ENCODE measurements around the gene MELK.

Gene MELK

DNA sequence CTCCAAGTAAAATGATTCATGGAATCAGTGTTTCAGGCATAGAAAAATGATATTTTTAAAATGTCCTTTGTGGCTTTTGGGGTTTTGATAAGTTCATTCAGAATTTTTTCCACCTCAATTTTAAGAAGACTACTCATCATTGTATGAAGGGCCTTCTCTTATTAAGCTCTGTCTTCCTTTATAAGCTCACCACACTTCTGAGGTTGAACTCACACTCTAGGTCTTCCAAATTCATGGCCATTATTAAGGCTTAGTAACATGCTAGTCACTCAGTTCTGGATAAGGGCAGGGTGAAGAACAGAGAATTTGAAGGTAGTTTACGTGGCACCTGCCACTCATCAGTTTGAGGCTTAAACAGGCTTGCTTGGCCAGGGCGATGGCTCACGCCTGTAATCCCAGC is 4.2 kb downstream of the MELK start:
- no peak for DNase-seq (ENCODE audit: low spot score)

DNA sequence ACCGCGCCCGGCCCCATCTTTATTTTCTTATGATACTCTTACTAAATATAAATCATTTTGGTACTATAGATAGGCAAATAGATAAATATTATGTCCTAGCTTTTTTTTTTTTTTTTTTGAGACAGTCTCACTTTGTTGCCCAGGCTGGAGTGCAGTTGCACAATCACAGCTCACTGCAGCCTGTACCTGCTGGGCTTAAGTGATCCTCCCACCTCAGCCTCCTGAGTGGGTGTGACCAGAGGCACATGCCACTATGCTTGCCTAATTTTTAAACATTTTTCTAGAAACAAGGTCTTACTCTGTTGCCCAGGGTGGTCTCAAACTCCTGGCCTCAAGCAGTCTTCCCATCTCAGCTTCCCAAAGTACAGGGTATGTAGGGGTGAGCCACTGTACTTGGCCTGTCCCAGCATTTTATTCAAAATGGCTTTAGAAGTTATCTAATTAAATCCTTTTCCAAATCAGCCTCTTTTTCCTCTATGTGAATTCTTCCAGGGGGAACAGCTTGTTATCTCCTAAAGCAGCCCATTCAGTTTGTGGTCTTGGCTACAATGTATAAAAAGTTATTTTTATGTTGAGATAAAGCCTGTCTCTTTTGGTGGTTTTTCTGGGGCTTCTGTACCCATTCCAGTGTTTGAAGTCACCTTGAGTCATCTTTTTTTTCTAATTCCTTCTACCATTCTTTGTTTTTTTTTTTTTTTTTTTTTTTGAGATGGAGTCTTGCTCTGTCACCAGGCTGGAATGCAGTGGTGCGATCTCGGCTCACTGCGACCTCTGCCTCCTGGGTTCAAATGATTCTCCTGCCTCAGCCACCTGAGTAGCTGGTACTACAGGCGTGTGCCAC is 12.1 kb downstream of the MELK start:
- no peak for DNase-seq (ENCODE audit: low spot score)

DNA sequence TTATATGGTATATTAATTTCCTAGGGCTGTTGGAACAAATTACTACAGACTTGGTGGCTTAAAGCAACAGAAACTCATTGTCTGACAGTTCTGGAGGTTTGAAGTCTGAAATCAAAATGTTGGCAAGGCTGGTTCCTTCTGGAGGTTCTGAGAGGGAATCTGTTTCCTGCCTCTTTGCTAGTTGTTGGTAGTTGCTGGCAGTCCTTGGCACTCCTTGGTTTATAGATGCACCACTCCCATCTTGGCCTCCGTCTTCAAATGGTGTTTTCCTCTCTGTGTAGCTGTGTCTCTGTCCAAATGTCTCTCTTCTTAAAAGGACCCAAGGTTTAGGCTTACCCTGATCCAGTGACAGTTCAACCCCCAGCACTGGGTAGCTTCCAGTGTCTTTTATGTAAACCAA is 17.5 kb downstream of the MELK start:
- DNase-seq (ENCODE audit: low spot score): no peak

DNA sequence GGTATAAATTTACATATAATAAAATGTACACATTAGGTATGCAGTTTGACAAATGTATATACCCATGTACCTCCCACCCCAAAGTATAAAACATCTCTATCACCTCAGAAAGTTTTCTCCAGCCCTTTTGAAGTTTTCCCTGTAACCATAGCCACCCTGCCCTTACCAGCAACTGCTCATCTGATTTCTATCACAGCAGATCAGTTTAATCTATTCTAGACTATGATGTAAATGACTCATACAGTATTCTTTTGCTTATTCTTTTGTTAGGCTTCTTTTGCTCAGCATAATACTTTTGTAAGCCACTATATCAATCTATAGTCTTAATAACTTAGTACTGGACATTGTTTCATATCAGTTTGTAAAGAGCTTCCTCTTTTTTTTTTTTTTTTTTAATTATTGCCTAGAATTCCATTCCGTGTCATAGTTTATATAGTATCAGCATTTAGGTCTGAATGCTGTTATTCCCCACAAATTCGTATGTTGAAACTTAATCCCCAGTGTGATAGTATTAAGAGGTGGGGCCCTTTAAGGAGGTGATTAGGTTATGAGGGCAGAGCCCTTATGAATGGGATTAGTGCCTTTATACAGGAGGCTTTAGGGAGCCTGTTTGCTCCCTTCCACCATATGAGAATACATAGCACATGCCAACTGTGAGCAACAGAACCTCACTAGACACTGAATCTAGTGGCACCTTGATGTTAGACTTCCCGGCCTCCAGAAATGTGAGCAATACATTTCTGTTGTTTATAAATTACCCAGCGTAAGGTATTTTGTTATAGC is 20.3 kb downstream of the MELK start:
- no peak for DNase-seq (ENCODE audit: low spot score)

DNA sequence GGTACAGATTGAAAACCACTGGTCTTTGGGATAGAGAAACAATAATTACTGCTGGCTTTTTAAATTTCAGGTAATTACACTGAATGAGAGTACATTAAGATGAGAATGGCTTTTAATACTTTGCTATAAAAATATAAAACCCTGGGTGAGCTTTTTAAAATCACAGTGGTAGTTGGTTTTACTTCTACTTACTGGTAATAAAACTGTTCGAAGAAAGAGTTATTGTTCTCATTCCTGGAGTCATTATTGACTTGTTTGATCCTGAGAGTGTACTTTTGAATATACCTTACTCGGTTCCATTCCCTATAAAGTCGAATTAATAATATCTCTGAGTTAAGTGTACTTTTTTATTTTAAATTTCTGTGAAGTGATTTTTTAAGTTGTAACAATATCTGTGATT is 21.5 kb downstream of the MELK start:
- no peak for DNase-seq (ENCODE audit: low spot score)

DNA sequence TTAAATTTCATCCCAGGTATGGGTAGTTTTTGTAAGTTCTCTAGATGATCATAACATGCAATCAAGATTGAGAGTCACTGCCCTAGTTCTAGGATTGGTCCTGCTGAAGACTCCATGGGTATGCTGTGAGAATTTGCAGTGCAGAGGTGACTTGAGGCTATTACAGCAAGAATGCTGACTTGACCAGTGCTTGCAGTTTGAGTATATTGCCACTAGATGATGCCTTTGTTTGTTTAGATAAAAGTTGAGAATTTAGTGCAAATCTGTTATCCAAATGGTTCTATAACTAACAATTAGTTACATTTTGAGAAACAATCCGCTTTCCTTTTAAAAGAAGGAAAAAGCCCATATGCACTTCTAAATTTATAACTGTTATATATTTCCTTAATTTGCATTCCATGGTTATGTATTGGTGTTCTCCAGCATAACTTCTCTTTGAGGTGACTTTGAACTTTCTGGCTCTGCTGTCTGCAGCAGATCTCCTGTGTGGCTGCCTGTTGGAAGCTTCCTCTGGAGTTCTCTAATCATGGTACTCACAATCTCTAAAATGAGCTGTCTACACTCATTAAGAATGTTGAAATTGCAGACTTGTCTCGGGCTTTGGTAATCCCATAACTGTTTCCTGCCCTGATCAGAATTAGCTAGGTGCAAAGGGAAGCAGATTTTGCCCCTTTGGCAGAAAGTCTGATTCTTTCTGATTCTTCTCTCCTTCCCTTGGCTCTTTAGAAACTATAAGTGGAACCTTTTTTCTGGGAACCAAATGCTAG is 24.9 kb downstream of the MELK start:
- DNase-seq (ENCODE audit: low spot score): no peak

DNA sequence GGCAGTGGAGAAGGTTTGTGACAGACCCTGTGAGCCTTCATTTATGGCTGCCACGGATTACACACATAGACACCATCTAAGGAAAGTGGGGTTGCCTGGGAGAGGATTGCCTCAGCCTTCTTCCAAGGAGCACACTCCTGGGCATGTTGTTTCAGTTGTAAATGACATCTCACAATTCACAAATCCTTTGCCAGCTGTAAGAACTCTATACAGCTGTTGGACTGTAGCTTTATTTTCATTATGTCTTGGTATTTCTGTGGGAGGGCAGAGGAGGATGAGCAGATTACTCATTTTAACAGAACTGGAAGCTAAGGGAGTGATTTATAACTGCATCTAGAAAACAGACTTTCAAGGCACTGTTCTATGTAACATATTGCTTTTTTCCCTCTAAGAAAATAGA is 25.6 kb downstream of the MELK start:
- no peak for DNase-seq (ENCODE audit: low spot score)

DNA sequence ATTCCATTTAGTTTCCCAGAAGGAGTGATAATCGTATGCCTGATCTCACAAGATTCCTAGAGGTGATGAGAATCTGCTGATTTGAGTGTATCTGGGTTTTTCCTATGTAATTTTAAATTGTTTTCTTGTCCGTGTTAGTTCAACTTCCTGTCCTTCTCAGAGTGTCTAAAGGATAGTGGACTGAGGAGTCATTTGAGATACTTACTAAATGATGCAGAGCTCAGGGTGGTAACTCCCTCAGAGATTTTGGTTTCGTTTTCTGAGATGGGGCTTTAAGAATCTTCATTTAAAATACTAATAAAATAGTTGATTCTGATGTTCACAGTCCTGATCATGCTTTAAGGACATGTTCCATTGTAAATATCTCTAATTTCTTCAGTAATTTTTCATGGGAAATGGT is 30.3 kb downstream of the MELK start:
- DNase-seq (ENCODE audit: low spot score): no peak

DNA sequence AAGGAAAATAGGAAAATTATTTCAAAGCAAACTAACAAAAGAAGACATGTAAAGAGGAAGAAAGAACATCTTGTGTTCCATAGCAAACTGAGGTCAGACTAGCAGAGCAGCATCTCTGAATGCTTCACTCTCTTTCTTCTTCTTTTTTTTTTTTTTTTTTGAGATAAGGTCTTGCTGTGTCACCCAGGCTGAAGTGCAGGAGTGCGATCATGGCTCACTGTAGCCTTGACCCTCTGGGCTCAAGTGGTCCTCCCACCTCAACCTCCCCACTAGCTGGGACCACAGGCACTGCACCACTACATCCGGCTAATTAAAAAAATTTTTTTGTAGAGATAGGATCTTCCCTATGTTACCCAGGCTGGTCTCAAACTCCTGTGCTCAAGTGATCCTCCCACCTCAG is 36.6 kb downstream of the MELK start:
- DNase-seq (ENCODE audit: low spot score): no peak

DNA sequence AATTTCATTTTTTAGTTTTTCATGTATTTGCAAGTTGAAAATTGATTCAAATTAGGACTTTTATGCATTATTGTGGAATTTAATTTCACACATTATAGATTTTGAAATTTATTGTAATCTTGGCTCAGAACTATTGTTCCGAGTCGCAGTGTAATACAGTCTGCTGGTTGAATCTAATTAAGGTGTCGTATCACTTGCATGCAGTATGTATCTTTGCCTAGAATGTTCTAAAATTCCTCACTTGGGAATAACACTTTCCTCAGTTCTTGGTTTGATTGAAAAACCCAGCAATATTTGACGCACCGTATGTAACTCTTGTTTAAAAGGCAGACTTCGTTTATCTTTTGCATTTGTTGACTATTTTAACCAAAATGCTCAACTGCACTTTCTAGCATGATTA is 49.4 kb downstream of the MELK start:
- no peak for DNase-seq (ENCODE audit: low spot score)

DNA sequence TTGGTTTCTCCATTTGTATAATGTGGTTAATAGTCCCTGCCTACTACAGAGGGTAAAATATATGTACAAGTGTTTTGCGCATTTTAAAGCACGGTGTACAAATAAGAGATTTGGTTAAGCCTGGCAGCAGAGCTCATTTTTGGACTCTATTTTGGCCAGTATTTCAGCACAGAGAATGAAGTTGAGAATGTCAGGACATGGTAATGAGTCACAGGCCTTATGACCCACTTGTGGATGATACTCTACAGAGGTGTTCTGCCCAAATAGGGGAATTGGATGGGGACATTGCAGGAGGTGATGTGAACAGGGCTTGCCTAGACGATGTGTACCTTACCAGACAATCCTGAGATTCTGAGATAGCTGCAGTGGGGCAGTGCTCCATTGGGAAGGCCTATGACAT is 50.6 kb downstream of the MELK start:
- DNase-seq (ENCODE audit: low spot score): no peak

DNA sequence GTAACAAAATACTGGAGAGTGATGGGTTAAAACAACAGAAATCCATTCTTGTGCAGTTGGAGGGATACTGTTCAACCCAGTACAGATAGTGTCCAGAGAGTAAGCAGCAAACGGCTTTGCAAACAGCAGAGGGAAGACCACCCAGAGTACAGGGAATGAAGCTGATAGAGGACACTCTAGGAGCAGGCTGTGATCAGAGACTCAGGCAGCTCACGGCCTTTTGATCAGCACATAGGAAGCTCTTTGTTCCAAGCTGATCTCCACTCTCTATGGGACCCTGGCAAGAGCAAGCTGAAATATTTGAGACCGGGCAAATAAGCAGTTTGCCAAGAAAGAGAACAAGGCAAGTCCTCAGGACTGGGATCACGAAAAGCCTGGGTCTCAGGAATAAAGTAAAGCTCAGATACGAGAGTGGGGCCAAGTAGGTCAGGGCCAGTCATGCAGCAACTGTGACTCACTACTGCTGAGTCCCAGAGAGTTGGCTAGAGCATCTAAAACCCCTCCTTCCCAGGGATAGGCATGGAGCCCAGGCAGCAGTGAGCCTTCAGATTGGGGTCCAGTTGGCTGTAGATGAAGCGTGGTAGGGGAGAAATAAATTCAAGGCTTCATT is 52.4 kb downstream of the MELK start:
- DNase-seq (ENCODE audit: low spot score): no peak

DNA sequence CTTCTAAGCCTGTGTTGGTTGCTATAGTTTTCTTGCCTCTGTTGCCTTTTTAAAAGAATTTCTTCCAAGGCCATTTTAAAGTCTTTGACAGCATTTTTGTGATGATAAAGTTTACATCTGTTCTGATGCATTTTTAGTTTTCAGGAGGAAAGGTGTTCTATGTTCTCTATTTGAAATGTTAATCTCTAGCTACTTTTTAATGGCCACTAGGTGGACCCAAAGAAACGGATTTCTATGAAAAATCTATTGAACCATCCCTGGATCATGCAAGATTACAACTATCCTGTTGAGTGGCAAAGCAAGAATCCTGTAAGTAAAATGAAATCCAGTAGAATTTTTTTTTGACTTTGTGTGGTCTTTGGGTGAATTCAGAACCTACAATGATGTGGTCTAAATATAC is 60.2 kb downstream of the MELK start:
- peak; percentile 22 for DNase-seq (ENCODE audit: low spot score)

DNA sequence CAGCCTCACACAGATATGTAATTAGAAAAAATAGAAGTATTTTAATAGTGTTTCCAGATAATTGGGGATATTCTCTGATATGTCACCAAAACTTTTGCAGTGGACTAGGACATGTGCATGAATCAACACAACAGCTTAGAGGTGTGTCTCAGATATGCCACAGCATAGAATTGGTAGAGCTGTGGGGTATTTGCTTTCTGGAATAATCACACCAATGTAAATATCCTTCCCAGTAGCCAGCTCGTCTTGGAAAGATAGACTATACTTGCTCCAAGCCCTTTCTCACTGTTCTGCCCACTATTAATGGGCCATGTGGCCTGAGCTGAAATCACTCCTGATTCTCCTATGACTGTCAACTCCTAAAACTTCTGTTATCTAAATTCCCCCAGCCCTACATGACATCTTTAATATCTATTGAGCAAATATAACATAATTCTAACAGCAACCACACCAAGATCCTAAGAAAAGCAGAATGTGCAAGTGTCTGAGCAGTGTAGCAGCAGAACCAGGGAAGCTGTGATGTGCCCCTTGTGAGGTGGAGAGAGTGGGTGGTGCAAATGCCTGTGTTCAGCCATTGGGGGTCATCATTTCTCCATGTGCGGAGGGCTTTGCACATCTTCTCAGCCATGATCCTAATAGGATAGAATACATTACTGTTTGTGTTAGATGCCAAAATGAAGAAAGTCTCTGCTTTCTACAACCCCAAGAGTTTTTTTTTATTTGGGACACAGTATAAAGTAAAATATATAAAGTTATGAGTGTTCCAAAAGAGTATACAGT is 65.0 kb downstream of the MELK start:
- DNase-seq (ENCODE audit: low spot score): no peak

DNA sequence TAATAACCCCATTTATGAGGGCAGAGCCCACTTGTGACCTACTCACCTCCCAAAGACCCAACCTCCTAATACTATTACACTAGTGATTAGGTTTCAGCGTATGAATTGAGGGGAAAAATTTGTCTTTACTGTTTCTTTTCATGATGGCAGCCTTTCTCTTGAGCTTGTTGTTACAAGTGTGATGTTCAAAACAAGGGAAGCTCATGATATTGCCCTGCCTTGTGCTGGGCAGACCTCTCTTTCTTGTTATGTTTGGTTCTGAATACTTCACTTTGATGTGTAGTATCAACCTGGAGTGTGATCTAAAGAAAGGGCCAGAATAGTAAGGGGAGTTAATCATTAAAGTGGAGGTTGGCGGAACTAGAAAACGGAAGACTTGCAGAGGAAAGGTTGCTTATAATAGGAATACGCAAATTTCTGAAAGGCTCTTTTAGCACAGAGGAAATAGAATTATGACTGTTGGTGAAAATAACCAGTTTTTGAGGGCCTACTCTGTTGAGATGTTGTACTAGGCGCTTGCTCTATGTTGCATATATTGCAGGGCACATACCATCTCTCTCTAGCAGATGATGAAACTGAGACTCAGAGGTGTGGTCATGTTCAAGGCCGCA is 68.2 kb downstream of the MELK start:
- DNase-seq (ENCODE audit: low spot score): no peak

DNA sequence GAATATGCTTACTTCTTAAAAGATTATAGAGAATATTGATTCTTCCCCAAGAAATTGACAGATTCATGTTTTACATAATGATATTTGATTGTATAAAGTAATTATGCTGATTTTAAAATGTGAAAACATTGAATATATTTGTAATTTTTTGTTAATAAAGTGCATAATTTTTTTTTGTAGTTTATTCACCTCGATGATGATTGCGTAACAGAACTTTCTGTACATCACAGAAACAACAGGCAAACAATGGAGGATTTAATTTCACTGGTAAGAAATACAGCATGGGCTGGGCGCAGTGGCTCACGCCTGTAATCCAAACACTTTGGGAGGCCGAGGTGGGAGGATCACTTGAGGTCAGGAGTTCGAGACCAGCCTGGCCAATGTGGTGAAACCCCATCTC is 70.1 kb downstream of the MELK start:
- no peak for DNase-seq (ENCODE audit: low spot score)

DNA sequence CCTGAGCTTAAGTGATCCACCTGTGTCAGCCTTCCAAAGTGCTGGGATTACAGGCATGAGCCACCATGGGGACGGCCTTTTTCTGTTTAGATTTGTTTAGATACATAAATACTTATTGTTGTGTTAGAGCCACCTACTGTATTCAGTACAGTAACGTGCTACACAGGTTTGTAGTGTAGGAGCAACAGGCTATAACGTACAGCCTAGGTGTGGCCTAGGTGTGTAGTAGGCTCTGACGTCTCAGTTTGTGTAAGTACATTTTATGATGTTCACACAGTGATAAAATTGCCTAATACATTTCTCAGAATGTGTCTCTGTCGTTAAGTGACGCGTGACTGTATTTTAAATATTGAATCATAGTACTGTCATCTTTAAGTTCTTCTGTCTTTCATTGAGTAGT is 84.1 kb downstream of the MELK start:
- DNase-seq (ENCODE audit: low spot score): no peak

DNA sequence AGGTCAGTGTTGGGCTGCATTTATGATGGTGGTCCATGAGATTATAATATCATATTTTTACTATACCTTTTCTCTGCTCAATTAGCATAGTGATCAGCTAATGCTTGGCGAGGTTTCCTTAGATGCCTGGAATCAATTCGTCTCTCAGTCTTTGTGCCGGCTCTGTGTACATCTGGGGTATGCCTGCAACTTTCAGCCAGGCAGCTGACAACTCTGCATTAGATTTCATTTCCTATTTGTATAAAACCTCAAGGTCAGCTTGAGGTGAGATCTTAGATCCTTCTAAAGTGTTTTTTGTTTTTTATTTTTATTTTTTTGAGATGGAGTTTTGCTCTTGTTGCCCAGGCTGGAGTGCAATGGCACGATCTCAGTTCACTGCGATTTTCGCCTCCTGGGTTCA is 86.8 kb downstream of the MELK start:
- no peak for DNase-seq (ENCODE audit: low spot score)

DNA sequence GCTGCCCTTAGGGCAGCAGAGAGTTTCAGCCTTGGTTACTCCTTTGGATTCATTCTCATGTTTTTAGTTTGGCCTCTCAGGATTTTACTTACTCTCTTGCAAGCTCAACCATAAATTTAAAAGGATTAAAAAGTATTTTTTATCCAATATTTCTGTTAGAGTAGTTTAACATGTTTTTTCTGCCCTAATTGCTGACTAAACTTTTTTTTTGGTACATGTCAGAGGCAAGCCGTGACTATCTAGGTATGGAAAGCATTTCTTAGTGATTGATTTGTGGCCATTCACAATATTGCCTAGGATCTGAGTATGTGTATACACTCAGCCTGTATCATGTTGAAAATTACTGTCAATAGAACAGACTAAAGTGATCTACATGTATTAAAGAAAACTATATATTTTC is 92.1 kb downstream of the MELK start:
- DNase-seq (ENCODE audit: low spot score): no peak

DNA sequence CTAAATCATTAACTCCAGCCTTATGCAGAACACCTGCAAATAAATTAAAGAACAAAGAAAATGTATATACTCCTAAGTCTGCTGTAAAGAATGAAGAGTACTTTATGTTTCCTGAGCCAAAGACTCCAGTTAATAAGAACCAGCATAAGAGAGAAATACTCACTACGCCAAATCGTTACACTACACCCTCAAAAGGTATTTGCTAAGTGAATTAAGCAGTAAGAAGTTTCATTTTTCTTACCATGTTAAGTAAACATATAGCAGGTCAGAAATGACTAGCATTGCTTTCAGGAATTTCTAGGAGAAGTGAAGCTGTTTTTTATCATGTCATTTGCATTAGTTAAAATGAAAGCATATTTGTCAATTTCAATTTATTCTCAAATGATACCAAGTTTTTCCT is 92.7 kb downstream of the MELK start:
- no peak for DNase-seq (ENCODE audit: low spot score)

DNA sequence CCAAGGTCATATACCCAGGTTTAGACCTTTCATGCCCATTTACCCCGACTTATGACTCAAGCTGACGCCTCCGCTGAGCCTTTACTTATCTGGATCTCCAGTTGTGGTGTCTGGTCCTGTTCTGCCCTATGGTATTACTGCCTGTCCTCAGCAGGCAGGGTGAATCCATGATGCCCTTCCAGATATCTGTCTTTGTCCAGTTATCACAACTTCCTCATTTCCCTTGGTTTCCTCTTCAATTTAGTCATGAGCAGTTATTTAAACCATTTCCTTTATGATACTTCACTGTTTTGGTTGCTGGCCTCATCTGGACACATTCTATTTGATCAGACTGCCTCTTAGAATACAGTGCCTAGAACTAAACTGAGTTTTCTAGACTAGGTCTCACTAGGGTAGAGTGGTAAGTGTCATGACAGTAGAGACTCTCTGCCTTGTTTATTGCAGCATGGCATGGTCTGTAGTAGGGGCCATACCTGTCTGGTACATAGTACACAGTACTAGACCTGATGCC is 93.3 kb downstream of the MELK start:
- DNase-seq (ENCODE audit: low spot score): no peak

Data from SK-N-DZ (cell line).